ENCODE measurements around the gene CD160. TPM values are rescaled to one million over a fixed set of nuclear protein-coding genes. Genes with fewer than 3 reads are reported as not detected.
"Not testable (repeated sequence)": the region's sequence is repeated elsewhere in the genome, so short reads cannot be mapped to it uniquely, and the experiment has no call there.

CD160 gene
- total RNA-seq, 1 donor from 2014 or later, result not detected

DNA sequence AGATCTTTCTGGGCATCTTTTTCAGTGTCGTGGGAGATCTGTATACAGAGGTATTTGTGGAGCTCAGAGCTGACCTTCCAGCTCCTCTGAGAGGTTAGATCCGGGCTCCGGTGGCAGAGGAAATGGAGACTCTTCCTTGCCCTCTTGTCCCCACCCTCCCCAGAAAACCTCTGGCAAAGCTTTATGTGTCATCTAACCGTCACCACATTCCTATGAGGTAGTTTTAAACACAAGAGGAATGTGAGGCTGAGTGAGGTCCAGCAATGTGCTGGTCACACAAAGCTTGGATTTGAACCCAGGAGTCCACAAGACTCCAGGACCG is 1.2 kb downstream of the CD160 start:
- Mint-ChIP-seq H3K27me3 (ENCODE audit: unreplicated experiment) (peaks cover 10% of the 10 kb centered on the region), H3K4me1 (ENCODE audit: low read depth, unreplicated experiment) (peaks cover 18% of the 10 kb centered on the region), H3K36me3 (ENCODE audit: unreplicated experiment) (no peaks in the 10 kb centered on the region), H3K4me3 (ENCODE audit: unreplicated experiment) (no peak overlapping the region), H3K27ac (ENCODE audit: unreplicated experiment) (no peak overlapping the region), H3K9me3 (ENCODE audit: unreplicated experiment) (peaks cover 7% of the 10 kb centered on the region)
- TF ChIP-seq, protein P1, sequence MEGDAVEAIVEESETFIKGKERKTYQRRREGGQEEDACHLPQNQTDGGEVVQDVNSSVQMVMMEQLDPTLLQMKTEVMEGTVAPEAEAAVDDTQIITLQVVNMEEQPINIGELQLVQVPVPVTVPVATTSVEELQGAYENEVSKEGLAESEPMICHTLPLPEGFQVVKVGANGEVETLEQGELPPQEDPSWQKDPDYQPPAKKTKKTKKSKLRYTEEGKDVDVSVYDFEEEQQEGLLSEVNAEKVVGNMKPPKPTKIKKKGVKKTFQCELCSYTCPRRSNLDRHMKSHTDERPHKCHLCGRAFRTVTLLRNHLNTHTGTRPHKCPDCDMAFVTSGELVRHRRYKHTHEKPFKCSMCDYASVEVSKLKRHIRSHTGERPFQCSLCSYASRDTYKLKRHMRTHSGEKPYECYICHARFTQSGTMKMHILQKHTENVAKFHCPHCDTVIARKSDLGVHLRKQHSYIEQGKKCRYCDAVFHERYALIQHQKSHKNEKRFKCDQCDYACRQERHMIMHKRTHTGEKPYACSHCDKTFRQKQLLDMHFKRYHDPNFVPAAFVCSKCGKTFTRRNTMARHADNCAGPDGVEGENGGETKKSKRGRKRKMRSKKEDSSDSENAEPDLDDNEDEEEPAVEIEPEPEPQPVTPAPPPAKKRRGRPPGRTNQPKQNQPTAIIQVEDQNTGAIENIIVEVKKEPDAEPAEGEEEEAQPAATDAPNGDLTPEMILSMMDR (IDR thresholded peaks at IDR 0.05; ENCODE audit: partially characterized antibody, unreplicated experiment), result no peak
- no peak for DNase-seq

- H3K4me1 Mint-ChIP-seq (ENCODE audit: low read depth, unreplicated experiment), result peaks cover 17% of the 10 kb centered on the region
- DNase-seq, result peak; percentile 86
- peaks cover 7% of the 10 kb centered on the region for H3K9me3 Mint-ChIP-seq (ENCODE audit: unreplicated experiment)
- H3K27me3 Mint-ChIP-seq (ENCODE audit: unreplicated experiment), result peaks cover 10% of the 10 kb centered on the region
- peak overlapping the region; percentile 88 for H3K4me3 Mint-ChIP-seq (ENCODE audit: unreplicated experiment)
- no peak overlapping the region for H3K27ac Mint-ChIP-seq (ENCODE audit: unreplicated experiment)
- TF ChIP-seq, protein P1 (IDR thresholded peaks at IDR 0.05; ENCODE audit: partially characterized antibody, unreplicated experiment), result peak; percentile 99
- no peaks in the 10 kb centered on the region for H3K36me3 Mint-ChIP-seq (ENCODE audit: unreplicated experiment)
Observed at GRCh38 chr1:145720878-145721671, 1.8 kb downstream of the CD160 start.

DNA sequence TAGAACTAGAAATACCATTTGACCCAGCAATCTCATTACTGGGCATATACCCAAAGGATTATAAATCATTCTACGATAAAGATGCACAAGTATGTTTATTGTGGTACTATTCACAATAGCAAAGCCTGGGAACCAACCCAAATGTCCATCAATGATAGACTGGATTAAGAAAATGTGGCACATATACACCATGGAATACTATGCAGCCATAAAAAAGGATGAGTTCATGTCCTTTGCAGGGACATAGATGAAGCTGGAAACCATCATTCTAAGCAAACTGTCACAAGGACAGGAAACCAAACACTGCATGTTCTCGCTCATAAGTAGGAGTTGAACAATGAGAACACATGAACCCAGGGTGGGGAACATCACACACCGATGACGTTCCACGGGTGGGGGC is 6.9 kb downstream of the CD160 start:
- not testable (repeated sequence) for H3K27ac Mint-ChIP-seq (ENCODE audit: unreplicated experiment); DNase-seq; H3K27me3 Mint-ChIP-seq (ENCODE audit: unreplicated experiment); H3K36me3 Mint-ChIP-seq (ENCODE audit: unreplicated experiment); H3K4me3 Mint-ChIP-seq (ENCODE audit: unreplicated experiment); H3K9me3 Mint-ChIP-seq (ENCODE audit: unreplicated experiment)
- H3K4me1 Mint-ChIP-seq (ENCODE audit: low read depth, unreplicated experiment), result peaks cover 15% of the 10 kb centered on the region

DNA sequence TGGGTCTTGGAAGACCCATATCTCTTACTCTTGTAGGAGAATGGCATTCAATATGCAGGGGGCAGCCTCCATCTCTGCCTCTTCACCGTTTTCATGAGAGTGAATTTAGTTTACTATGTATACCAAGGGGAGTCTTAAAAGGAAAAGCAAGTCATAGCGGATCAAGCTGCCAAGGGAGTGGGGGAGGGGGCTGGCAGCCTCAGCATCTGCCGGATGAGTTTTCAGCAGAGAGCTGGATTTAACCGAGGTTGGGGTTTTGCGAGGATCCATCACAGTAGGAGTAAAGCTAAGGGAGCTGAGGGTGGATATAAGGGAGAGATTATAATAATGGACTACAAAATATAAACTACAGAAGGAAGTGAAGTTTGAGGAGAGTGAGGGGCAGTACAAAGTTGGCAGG is 9.9 kb downstream of the CD160 start:
- TF ChIP-seq, protein P1 (IDR thresholded peaks at IDR 0.05; ENCODE audit: partially characterized antibody, unreplicated experiment), result no peak
- H3K27me3 Mint-ChIP-seq (ENCODE audit: unreplicated experiment), result peaks cover 3% of the 10 kb centered on the region
- peaks cover 8% of the 10 kb centered on the region for H3K4me1 Mint-ChIP-seq (ENCODE audit: low read depth, unreplicated experiment)
- no peaks in the 10 kb centered on the region for H3K9me3 Mint-ChIP-seq (ENCODE audit: unreplicated experiment)
- no peak for DNase-seq
- H3K4me3 Mint-ChIP-seq (ENCODE audit: unreplicated experiment), result no peak overlapping the region
- no peak overlapping the region for H3K27ac Mint-ChIP-seq (ENCODE audit: unreplicated experiment)
- no peaks in the 10 kb centered on the region for H3K36me3 Mint-ChIP-seq (ENCODE audit: unreplicated experiment)

GRCh38 chr1:145729666-145730436 is 10.6 kb downstream of the CD160 start:
- H3K36me3 Mint-ChIP-seq (ENCODE audit: unreplicated experiment), result no peaks in the 10 kb centered on the region
- TF ChIP-seq, protein P1 (IDR thresholded peaks at IDR 0.05; ENCODE audit: partially characterized antibody, unreplicated experiment), result no peak
- DNase-seq, result no peak
- no peaks in the 10 kb centered on the region for H3K9me3 Mint-ChIP-seq (ENCODE audit: unreplicated experiment)
- no peak overlapping the region for H3K4me3 Mint-ChIP-seq (ENCODE audit: unreplicated experiment)
- no peak overlapping the region for H3K27ac Mint-ChIP-seq (ENCODE audit: unreplicated experiment)
- peaks cover 8% of the 10 kb centered on the region for H3K4me1 Mint-ChIP-seq (ENCODE audit: low read depth, unreplicated experiment)
- H3K27me3 Mint-ChIP-seq (ENCODE audit: unreplicated experiment), result peaks cover 3% of the 10 kb centered on the region

All from glutamatergic neuron (in vitro differentiated cells).